K562 (cell line): Measurements from ENCODE around the gene TACSTD2. TPM values are rescaled to one million over a fixed set of nuclear protein-coding genes. Genes with fewer than 3 reads are reported as not detected.
A peak's percentile ranks its signal among the peaks of the same experiment; 100 is the strongest.

ENCODE experiments used
- ATF3 ChIP-seq, 2 experiments: fragments of 450-650 bp in 1 of 2; sonication (generic) in 1 of 2; formaldehyde crosslinking in 1 of 2; IDR thresholded peaks in 1 of 2; conservative IDR thresholded peaks in 1 of 2; 2 replicates each; pipeline versions ENCODE4 v1.6.1 to v1.8.1; 2016 to 2023; ENCODE audit warnings: mild to moderate bottlenecking in 2 of 2, moderate library complexity in 2 of 2, inconsistent platforms in 1 of 2, missing genetic modification reagents in 1 of 2
- ERF ChIP-seq: fragments of 450-650 bp; formaldehyde crosslinking; IDR thresholded peaks from 2 replicates; pipeline ENCODE4 v1.4.0; 2020; ENCODE audit warnings: mild to moderate bottlenecking, mixed read lengths
- FOXP1 ChIP-seq: sonication (generic); formaldehyde crosslinking; IDR thresholded peaks from 2 replicates; pipeline ENCODE4 v1.8.0; 2022; ENCODE audit warnings: mild to moderate bottlenecking, missing genetic modification reagents
- GABPB1 ChIP-seq: sonication (generic); formaldehyde crosslinking; IDR thresholded peaks from 2 replicates; pipeline ENCODE4 v1.8.0; 2022; ENCODE audit warnings: mild to moderate bottlenecking, missing genetic modification reagents
- NONO ChIP-seq, 2 experiments: fragments of 200-400 bp in 1 of 2; fragments of 450-650 bp in 1 of 2; formaldehyde crosslinking in 1 of 2; IDR thresholded peaks; 2 replicates each; pipeline ENCODE4 v1.6.1; 2017; ENCODE audit warnings: low read depth in 2 of 2, mild to moderate bottlenecking in 2 of 2, moderate library complexity in 2 of 2, low read length in 1 of 2
- RBM25 ChIP-seq: fragments of 200-400 bp; formaldehyde crosslinking; IDR thresholded peaks from 2 replicates; pipeline ENCODE4 v1.6.1; 2018; ENCODE audit warnings: low read length, low read depth, moderate library complexity; ENCODE audit not compliant: severe bottlenecking
- TAF1 ChIP-seq: IDR thresholded peaks from 2 replicates; pipeline ENCODE4 v1.6.1; 2011; ENCODE audit warnings: mild to moderate bottlenecking, low read length, moderate library complexity; ENCODE audit not compliant: insufficient read depth, control insufficient read depth, severe bottlenecking; ENCODE audit errors: extremely low read depth
- ZNF239 ChIP-seq: fragments of 250-450 bp; sonication (Bioruptor Pico); IDR thresholded peaks from 2 replicates; pipeline ENCODE4 v1.4.0; 2020; ENCODE audit warnings: mild to moderate bottlenecking
- polyA plus RNA-seq, 8 experiments: library from polyadenylated mRNA; depleted of rRNA in 4 of 8; stranded (reverse) in 5 of 8; unstranded in 3 of 8; fragments of >200 nt; fragmentation: Nextera tagmentation in 2 of 8; fragmentation: Illumina TruSeq in 1 of 8; extraction: Ambion mirVana in 2 of 8; extraction: Trizol in 1 of 8; gene quantifications; 2 replicates each; pipeline versions ENCODE4 v1.2.1 to v1.2.3, GENCODE V29; 2011 to 2014; ENCODE audit warnings: inconsistent platforms in 1 of 8, missing spikeins in 1 of 8
- total RNA-seq, 7 experiments: library from RNA; depleted of rRNA in 6 of 7; stranded (reverse); fragments of >200 nt in 6 of 7; fragmentation: Illumina TruSeq in 2 of 7; extraction: Trizol in 2 of 7; gene quantifications; 2 replicates each; pipeline versions ENCODE4 v1.2.1 to v1.2.3, GENCODE V29; 2011 to 2021; ENCODE audit warnings: low replicate concordance in 1 of 7
- TF ChIP-seq, protein P1 (sequence below), 2 experiments: IDR thresholded peaks; 2 replicates each; pipeline ENCODE4 v1.6.1; 2012; ENCODE audit warnings: improper control_type of control experiment in 2 of 2, low read depth in 2 of 2, low read length in 2 of 2, borderline replicate concordance in 1 of 2

The TACSTD2 gene
- total and polyA plus RNA-seq, 9 of the 15 experiments (the other 6 are each of a cell fraction or from before 2014, with no cell fraction given), result 0.04 to 0.31 TPM; not detected in 7

- TF ChIP-seq ATF3 (IDR thresholded peaks at IDR 0.05), result no peak
- no peak for TF ChIP-seq ATF3 (CRISPR knock-in tag; conservative IDR thresholded peaks at IDR 0.05)
- peak; percentile 2 for TF ChIP-seq TAF1
- no peak for TF ChIP-seq RBM25
- TF ChIP-seq ERF (CRISPR knock-in tag), result no peak; the same call in 1 of the 2 replicates
- TF ChIP-seq FOXP1, result no peak
- 0 out of 4 replicates have a peak, but pooled peaks of 1 of the 2 experiments have one; percentile 25 for TF ChIP-seq NONO (IDR thresholded peaks at IDR 0.05; ENCODE audit: low read depth in 2 of 2, low read length in 1 of 2)
- TF ChIP-seq GABPB1, result peak; percentile 43; the same call in 1 of the 2 replicates
- no peak for TF ChIP-seq ZNF239
- TF ChIP-seq, protein P1, sequence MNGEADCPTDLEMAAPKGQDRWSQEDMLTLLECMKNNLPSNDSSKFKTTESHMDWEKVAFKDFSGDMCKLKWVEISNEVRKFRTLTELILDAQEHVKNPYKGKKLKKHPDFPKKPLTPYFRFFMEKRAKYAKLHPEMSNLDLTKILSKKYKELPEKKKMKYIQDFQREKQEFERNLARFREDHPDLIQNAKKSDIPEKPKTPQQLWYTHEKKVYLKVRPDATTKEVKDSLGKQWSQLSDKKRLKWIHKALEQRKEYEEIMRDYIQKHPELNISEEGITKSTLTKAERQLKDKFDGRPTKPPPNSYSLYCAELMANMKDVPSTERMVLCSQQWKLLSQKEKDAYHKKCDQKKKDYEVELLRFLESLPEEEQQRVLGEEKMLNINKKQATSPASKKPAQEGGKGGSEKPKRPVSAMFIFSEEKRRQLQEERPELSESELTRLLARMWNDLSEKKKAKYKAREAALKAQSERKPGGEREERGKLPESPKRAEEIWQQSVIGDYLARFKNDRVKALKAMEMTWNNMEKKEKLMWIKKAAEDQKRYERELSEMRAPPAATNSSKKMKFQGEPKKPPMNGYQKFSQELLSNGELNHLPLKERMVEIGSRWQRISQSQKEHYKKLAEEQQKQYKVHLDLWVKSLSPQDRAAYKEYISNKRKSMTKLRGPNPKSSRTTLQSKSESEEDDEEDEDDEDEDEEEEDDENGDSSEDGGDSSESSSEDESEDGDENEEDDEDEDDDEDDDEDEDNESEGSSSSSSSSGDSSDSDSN (IDR thresholded peaks at IDR 0.05; ENCODE audit: borderline replicate concordance in 1 of 2, low read depth in 2 of 2, low read length in 2 of 2), result 0 out of 4 replicates have a peak, but pooled peaks of 1 of the 2 experiments have one; percentile 46
These were observed 31.2 kb downstream of the TACSTD2 start (continued) for GRCh38 chr1:58545591-58546519.
